ENCODE results near the gene CHMP1B. TPM values are rescaled to one million over a fixed set of nuclear protein-coding genes. Genes with fewer than 3 reads are reported as not detected.
"Not testable (repeated sequence)": the region's sequence is repeated elsewhere in the genome, so short reads cannot be mapped to it uniquely, and the experiment has no call there.

Gene CHMP1B
- total and polyA plus RNA-seq, 2 donors (not counting 1 experiment from before 2014, with no cell fraction given) = 26.5 to 49.7 TPM

- no peaks in the 10 kb centered on the region for H3K27me3 ChIP-seq (ENCODE audit: control insufficient read depth, insufficient read depth, low read length)
- no peak overlapping the region for H3K4me2 ChIP-seq (ENCODE audit: extremely low read depth, insufficient read depth, low read length)
- no peaks in the 10 kb centered on the region for H3K79me2 ChIP-seq (ENCODE audit: control insufficient read depth, insufficient read depth, low read length)
- H3K4me3 ChIP-seq (replicated peaks in 1 of 4; ENCODE audit: control extremely low read depth in 1 of 4, insufficient read depth in 1 of 4, low read depth in 3 of 4, low read length in 4 of 4) = no peak overlapping the region
- no peak overlapping the region for H3K27ac ChIP-seq (ENCODE audit: insufficient read depth, low read length)
- no peaks in the 10 kb centered on the region for H3K9me3 ChIP-seq (ENCODE audit: control insufficient read depth, insufficient read depth, low read depth, low read length)
- no peak for DNase-seq (ENCODE audit: low read depth in 2 of 2)
- no peaks in the 10 kb centered on the region for H4K20me1 ChIP-seq (ENCODE audit: control insufficient read depth, extremely low read depth, insufficient read depth, low read length)
- H3K4me1 ChIP-seq (ENCODE audit: control insufficient read depth, extremely low read depth, insufficient read depth, low read length) = no peaks in the 10 kb centered on the region
- H3K36me3 ChIP-seq (ENCODE audit: control insufficient read depth, insufficient read depth, low read length) = peaks cover 6% of the 10 kb centered on the region
- TF ChIP-seq EZH2 (IDR thresholded peaks at IDR 0.05; ENCODE audit: low read length, missing control alignments) (no peak), CTCF (conservative IDR thresholded peaks at IDR 0.05 in 1 of 2, IDR thresholded peaks at IDR 0.05 in 1 of 2; ENCODE audit: low read depth in 1 of 2, low read length in 2 of 2) (no peak)
- H3K9ac ChIP-seq (ENCODE audit: insufficient read depth, low read length) = no peak overlapping the region
- no peak overlapping the region for H2AFZ ChIP-seq (ENCODE audit: low read length)
Observed at GRCh38 chr18:11889284-11889683, 38.1 kb downstream of the CHMP1B start.

GRCh38 chr18:11891737-11892136 lies 40.5 kb downstream of the CHMP1B start:
- no peaks in the 10 kb centered on the region for H4K20me1 ChIP-seq (ENCODE audit: control insufficient read depth, extremely low read depth, insufficient read depth, low read length)
- no peaks in the 10 kb centered on the region for H3K9me3 ChIP-seq (ENCODE audit: control insufficient read depth, insufficient read depth, low read depth, low read length)
- peaks cover 4% of the 10 kb centered on the region for H3K36me3 ChIP-seq (ENCODE audit: control insufficient read depth, insufficient read depth, low read length)
- no peak overlapping the region for H3K9ac ChIP-seq (ENCODE audit: insufficient read depth, low read length)
- no peak overlapping the region for H3K4me3 ChIP-seq (replicated peaks in 1 of 4; ENCODE audit: control extremely low read depth in 1 of 4, insufficient read depth in 1 of 4, low read depth in 3 of 4, low read length in 4 of 4)
- no peak for TF ChIP-seq EZH2 (IDR thresholded peaks at IDR 0.05; ENCODE audit: low read length, missing control alignments)
- no peak for TF ChIP-seq CTCF (conservative IDR thresholded peaks at IDR 0.05 in 1 of 2, IDR thresholded peaks at IDR 0.05 in 1 of 2; ENCODE audit: low read depth in 1 of 2, low read length in 2 of 2)
- H3K79me2 ChIP-seq (ENCODE audit: control insufficient read depth, insufficient read depth, low read length) = no peaks in the 10 kb centered on the region
- H3K4me2 ChIP-seq (ENCODE audit: extremely low read depth, insufficient read depth, low read length) = no peak overlapping the region
- DNase-seq (ENCODE audit: low read depth in 2 of 2) = no peak
- H3K27me3 ChIP-seq (ENCODE audit: control insufficient read depth, insufficient read depth, low read length) = no peaks in the 10 kb centered on the region
- H3K27ac ChIP-seq (ENCODE audit: insufficient read depth, low read length) = no peak overlapping the region
- H3K4me1 ChIP-seq (ENCODE audit: control insufficient read depth, extremely low read depth, insufficient read depth, low read length) = no peaks in the 10 kb centered on the region
- no peak overlapping the region for H2AFZ ChIP-seq (ENCODE audit: low read length)

- DNase-seq (ENCODE audit: low read depth in 2 of 2); H3K36me3 ChIP-seq (ENCODE audit: control insufficient read depth, insufficient read depth, low read length); H3K4me1 ChIP-seq (ENCODE audit: control insufficient read depth, extremely low read depth, insufficient read depth, low read length); H2AFZ ChIP-seq (ENCODE audit: low read length); H4K20me1 ChIP-seq (ENCODE audit: control insufficient read depth, extremely low read depth, insufficient read depth, low read length); H3K27ac ChIP-seq (ENCODE audit: insufficient read depth, low read length); H3K4me2 ChIP-seq (ENCODE audit: extremely low read depth, insufficient read depth, low read length); H3K27me3 ChIP-seq (ENCODE audit: control insufficient read depth, insufficient read depth, low read length); H3K9me3 ChIP-seq (ENCODE audit: control insufficient read depth, insufficient read depth, low read depth, low read length); H3K4me3 ChIP-seq (replicated peaks in 1 of 4; ENCODE audit: control extremely low read depth in 1 of 4, insufficient read depth in 1 of 4, low read depth in 3 of 4, low read length in 4 of 4); H3K79me2 ChIP-seq (ENCODE audit: control insufficient read depth, insufficient read depth, low read length); H3K9ac ChIP-seq (ENCODE audit: insufficient read depth, low read length): not testable (repeated sequence)
Observed at GRCh38 chr18:11892438-11892837, 41.2 kb downstream of the CHMP1B start.
